ENCODE data around the gene MAD1L1.

Gene MAD1L1

DNA sequence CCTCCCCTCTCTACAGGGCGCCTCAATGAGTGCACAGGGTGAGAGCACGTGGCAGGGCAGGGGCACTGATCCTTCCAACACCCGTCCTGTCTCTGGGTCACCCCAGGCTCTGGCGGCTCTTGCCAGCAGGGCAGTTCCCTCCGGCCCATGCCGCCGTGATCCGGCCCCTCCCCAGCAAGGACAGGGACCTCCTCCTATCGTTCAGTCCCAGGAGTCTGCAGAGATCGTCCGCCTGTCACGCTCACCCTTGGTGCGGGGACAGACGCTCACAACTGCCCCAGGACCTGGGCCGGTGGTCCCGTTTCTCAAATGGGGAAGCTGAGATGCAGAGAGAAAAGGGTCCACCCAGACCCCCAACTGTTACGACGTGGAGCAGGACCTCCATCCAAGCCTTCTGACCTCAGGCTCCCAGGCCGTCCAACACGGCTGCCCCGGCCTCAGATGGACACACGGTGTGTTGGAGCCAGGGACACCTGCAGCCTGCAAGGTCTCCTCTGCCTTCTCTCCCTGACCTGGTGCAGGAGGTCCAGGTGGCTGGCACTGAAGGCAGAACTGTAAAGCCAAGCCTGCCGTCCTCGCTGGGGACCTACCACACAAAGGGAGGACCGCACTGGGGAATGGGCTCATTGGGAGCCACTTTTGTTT lies 313.7 kb downstream of the MAD1L1 start:
- TF ChIP-seq, protein P1, sequence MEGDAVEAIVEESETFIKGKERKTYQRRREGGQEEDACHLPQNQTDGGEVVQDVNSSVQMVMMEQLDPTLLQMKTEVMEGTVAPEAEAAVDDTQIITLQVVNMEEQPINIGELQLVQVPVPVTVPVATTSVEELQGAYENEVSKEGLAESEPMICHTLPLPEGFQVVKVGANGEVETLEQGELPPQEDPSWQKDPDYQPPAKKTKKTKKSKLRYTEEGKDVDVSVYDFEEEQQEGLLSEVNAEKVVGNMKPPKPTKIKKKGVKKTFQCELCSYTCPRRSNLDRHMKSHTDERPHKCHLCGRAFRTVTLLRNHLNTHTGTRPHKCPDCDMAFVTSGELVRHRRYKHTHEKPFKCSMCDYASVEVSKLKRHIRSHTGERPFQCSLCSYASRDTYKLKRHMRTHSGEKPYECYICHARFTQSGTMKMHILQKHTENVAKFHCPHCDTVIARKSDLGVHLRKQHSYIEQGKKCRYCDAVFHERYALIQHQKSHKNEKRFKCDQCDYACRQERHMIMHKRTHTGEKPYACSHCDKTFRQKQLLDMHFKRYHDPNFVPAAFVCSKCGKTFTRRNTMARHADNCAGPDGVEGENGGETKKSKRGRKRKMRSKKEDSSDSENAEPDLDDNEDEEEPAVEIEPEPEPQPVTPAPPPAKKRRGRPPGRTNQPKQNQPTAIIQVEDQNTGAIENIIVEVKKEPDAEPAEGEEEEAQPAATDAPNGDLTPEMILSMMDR (IDR thresholded peaks at IDR 0.05; ENCODE audit: poor library complexity, severe bottlenecking), result no peak
- Histone ChIP-seq H3K4me1 (ENCODE audit: insufficient read depth, poor library complexity, severe bottlenecking) (peaks cover 9% of the 10 kb centered on the region), H3K4me3 (ENCODE audit: severe bottlenecking) (no peak overlapping the region), H3K27me3 (ENCODE audit: insufficient read depth, poor library complexity, severe bottlenecking) (no peaks in the 10 kb centered on the region), H3K27ac (ENCODE audit: poor library complexity, severe bottlenecking) (no peak overlapping the region), H3K9me3 (ENCODE audit: severe bottlenecking) (no peaks in the 10 kb centered on the region), H3K36me3 (ENCODE audit: low read depth) (no peaks in the 10 kb centered on the region)
- DNase-seq (ENCODE audit: low spot score) (no peak), ATAC-seq (ENCODE audit: low read depth) (no peak)

DNA sequence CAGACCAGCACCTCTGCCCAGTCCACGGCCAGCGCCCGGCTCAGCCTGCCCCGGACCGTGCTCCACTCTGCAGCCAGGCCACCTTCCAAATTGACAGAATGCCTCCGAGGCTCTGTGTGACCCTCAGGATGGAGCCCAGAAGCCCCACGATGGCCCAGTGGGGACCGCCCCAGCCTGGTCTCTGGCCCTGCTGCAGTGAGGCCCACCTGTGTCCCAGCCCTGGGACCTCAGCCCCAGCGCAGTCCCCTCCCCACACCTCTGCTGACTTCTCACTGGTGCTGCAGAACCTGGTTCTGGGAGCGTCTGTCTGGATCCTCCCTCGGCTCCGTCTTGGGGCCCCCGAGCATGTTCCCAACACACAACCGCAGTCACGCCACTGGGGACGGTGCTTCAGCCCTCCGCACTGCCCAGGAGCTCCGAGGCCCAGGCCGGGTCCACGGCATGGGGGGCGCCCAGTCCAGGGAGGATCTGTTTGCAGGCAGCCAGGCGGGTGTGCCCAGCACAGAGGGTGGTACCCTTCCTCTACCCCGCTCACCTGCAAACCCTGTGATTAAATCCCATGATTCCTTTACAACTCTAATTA lies 314.6 kb downstream of the MAD1L1 start:
- DNase-seq (ENCODE audit: low spot score) (no peak), ATAC-seq (ENCODE audit: low read depth) (no peak)
- Histone ChIP-seq H3K27ac (ENCODE audit: poor library complexity, severe bottlenecking) (peak overlapping the region; percentile 45), H3K4me3 (ENCODE audit: severe bottlenecking) (no peak overlapping the region), H3K27me3 (ENCODE audit: insufficient read depth, poor library complexity, severe bottlenecking) (no peaks in the 10 kb centered on the region), H3K4me1 (ENCODE audit: insufficient read depth, poor library complexity, severe bottlenecking) (peaks cover 9% of the 10 kb centered on the region), H3K36me3 (ENCODE audit: low read depth) (no peaks in the 10 kb centered on the region), H3K9me3 (ENCODE audit: severe bottlenecking) (no peaks in the 10 kb centered on the region)
- TF ChIP-seq, protein P1 (IDR thresholded peaks at IDR 0.05; ENCODE audit: poor library complexity, severe bottlenecking), result no peak

DNA sequence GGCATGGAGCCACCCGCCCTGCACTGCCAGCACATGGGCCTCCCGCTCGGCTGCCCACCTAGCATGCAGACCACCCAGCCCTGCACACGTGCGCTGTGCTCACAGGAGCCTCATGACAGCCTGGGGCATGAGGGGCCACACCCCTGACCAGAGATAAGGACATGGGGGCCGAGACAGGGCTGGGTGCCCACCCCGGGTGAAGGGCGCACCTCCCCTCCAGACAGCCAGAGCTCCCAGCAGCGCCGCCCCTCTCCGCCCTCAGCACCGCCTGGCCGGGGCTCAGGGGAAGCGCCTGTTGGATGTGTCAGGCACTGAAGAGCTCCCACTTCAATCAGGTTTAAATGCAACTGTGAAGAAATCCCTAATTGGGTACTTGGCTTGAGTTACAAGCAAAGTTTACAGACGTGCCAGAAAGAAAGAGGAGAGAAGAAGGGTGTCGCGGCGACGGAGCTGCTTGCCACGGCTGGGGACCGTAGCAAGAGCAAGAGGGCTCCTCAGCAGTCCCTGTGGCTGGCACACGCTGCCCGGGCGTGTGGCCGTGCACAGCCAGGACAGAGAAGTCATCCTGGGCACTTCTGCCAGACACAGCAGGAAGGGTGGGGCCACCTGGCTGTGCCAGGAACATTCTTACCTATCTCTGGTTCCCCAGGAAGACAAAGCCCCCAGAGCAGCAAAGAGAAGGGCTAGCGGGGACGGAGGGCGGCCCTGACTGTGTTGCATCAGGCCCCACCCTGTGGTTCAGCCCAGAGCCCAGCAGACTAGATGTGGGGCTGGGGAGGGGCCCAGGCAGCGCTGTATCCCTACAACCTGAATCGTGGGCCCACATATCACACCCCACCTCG lies 315.3 kb downstream of the MAD1L1 start:
- peaks cover 9% of the 10 kb centered on the region for H3K4me1 ChIP-seq (ENCODE audit: insufficient read depth, poor library complexity, severe bottlenecking)
- H3K36me3 ChIP-seq (ENCODE audit: low read depth), result no peaks in the 10 kb centered on the region
- TF ChIP-seq, protein P1 (IDR thresholded peaks at IDR 0.05; ENCODE audit: poor library complexity, severe bottlenecking), result no peak
- no peak overlapping the region for H3K4me3 ChIP-seq (ENCODE audit: severe bottlenecking)
- DNase-seq (ENCODE audit: low spot score) (no peak), ATAC-seq (ENCODE audit: low read depth) (peak; percentile 70)
- no peaks in the 10 kb centered on the region for H3K9me3 ChIP-seq (ENCODE audit: severe bottlenecking)
- no peaks in the 10 kb centered on the region for H3K27me3 ChIP-seq (ENCODE audit: insufficient read depth, poor library complexity, severe bottlenecking)
- H3K27ac ChIP-seq (ENCODE audit: poor library complexity, severe bottlenecking), result peak overlapping the region; percentile 45

DNA sequence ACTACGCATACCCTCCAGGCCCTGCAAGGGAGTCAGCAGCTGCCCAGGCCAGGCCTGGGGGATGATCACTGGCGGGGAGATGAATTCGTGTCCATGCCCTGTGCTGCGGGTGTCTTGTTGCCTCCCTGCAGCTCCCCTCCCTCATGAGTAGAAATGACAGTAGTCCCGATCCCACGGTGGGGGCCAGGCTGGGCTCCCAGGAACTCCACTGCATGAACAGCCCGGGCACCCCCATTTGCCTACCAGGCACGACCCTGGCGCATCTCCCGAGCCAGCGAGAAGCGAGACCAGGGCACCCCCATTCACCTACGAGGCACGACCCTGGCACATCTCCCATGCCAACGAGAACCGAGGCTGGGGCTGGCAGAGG lies 316.2 kb downstream of the MAD1L1 start:
- Histone ChIP-seq H3K36me3 (ENCODE audit: low read depth) (no peaks in the 10 kb centered on the region), H3K4me3 (ENCODE audit: severe bottlenecking) (no peak overlapping the region), H3K27me3 (ENCODE audit: insufficient read depth, poor library complexity, severe bottlenecking) (no peaks in the 10 kb centered on the region), H3K27ac (ENCODE audit: poor library complexity, severe bottlenecking) (peak overlapping the region; percentile 45), H3K9me3 (ENCODE audit: severe bottlenecking) (no peaks in the 10 kb centered on the region), H3K4me1 (ENCODE audit: insufficient read depth, poor library complexity, severe bottlenecking) (peaks cover 9% of the 10 kb centered on the region)
- TF ChIP-seq, protein P1 (IDR thresholded peaks at IDR 0.05; ENCODE audit: poor library complexity, severe bottlenecking), result no peak
- DNase-seq (ENCODE audit: low spot score) (no peak), ATAC-seq (ENCODE audit: low read depth) (no peak)

Measured in RWPE2 (cell line).